GM12874 (cell line): Measurements from ENCODE around the gene LRRC72.

Experiments used
- CTCF ChIP-seq: IDR thresholded peaks from 2 replicates; pipeline ENCODE4 v1.5.1; 2011; ENCODE audit warnings: low read depth, mild to moderate bottlenecking, control low read depth, low read length, moderate library complexity; ENCODE audit not compliant: insufficient read depth

The LRRC72 gene

DNA sequence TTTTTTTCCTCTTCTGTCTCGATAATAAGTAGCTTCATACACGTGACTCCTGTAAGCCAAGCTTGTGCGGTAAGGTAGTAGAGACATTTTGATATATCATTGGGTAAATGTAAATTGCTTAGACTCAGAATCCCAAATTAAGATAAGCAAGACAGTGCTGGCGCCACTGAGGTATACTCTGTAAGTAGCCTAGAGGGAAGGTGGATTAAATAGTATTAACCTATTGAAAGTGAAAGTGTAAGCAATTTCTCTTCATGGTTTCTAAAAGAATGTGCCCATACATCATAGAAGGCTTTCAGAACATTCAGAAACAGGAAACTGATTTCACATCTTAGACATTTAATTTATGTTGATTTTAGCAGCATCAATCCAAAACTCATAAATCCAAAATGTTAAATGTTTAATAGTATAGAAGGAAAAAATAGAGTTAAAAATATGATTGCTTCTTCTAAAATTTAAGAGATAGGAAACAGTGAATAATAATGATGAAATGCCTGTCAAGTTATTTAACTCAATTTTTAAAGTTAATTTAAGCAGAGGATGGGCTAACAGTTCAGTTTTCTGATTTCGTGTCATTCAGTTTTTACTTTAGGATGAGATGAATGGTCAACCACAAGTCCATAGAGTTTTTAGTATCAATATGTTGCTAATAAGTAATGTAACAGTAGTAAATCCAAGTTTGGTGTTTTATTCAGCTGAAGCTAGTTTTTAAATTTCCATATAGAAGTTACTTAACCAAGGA lies 36.8 kb downstream of the LRRC72 start:
- TF ChIP-seq CTCF, result no peak

GRCh38 chr7:16564023-16564380 lies 37.4 kb downstream of the LRRC72 start:
- no peak for TF ChIP-seq CTCF

GRCh38 chr7:16564909-16565426 lies 38.3 kb downstream of the LRRC72 start:
- peak; percentile 44; the same call in 1 of the 2 replicates for TF ChIP-seq CTCF

DNA sequence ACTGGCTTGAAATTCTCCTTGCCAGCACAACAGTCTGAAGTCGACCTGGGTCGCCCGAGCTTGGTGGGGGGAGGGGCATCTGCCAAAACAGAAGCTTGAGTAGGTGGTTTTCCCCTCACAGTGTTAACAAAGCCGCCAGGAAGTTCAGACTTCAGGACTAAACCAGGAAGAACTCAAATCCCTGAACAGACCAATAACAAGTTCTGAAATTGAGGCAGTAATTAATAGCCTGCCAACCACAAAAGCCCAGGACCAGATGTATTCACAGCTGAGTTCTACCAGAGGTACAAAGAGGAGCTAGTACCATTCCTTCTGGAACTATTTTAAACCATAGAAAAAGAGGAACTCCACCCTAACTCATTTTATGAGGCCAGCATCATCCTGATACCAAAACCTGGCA lies 45.3 kb downstream of the LRRC72 start:
- no peak for TF ChIP-seq CTCF

DNA sequence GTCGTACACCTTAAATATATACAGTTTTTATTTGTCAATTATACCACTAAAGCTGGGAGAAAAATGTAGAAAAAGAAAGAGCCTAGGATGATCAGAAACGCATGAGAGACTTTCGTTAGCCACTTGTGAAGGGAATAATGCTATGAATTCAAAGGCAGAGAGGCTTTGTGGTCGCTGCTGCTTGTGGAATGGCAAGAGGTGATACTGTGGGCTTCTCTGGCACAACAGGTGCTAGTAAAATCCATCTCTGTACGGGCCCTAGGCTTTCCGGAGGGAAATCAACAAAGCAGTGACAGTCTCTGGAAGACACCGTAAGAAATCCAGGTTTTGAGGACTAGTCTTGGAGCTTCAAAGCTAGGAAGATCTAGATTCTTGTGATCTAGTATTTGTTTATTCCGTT lies 52.6 kb downstream of the LRRC72 start:
- no peak for TF ChIP-seq CTCF

- TF ChIP-seq CTCF, result no peak
These were observed 54.7 kb downstream of the LRRC72 start for GRCh38 chr7:16581286-16581685.

DNA sequence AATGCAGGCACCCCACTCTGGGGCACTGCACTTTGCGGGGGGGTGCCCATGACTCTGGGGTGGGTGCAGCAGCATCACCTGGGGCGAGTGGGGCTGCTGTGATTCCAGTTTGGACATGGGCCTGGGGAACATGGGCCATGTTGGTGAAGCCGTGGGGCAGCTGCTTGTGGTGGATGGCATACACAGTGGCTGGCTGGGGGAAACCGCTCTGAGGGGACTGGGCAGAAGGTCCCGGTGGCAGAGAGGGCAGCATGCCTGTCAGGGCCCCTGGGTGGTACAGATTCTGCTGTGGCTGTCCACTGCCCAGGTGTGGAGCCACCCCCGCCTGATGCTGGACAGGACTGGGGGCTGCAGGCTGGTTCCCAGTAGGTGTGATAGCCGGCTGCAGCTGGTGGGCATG lies 57.2 kb downstream of the LRRC72 start:
- TF ChIP-seq CTCF, result no peak
